ENCODE measurements around the gene NUDT2. TPM values are rescaled to one million over a fixed set of nuclear protein-coding genes. Genes with fewer than 3 reads are reported as not detected.

Gene NUDT2
- total and polyA plus RNA-seq, 10 of the 15 experiments (the other 5 are each of a cell fraction or from before 2014, with no cell fraction given), result 24.5 to 55.1 (median 33.6) TPM

- TF ChIP-seq IRF3 (IDR thresholded peaks at IDR 0.05), result no peak
These were observed 41.9 kb downstream of the NUDT2 start (continued) for GRCh38 chr9:34370970-34371880.

- BruUV-seq (replicated peaks), result no TSS peak
- Histone ChIP-seq H3K36me3 (ENCODE audit: control insufficient read depth in 2 of 2, insufficient read depth in 2 of 2, low read length in 1 of 2) (no peaks in the 10 kb centered on the region), H2AFZ (ENCODE audit: control insufficient read depth, low read depth, low read length) (no peak overlapping the region), H3K27me3 (replicated peaks in 1 of 2; ENCODE audit: control insufficient read depth in 2 of 2, insufficient read depth in 2 of 2, low read length in 1 of 2) (no peaks in the 10 kb centered on the region), H3K4me3 (no peak overlapping the region), H3K4me1 (ENCODE audit: control insufficient read depth, insufficient read depth, low read length) (0 out of 2 replicates have a peak, but pooled peaks cover 3% of the 10 kb centered on the region), H3K9ac (ENCODE audit: control insufficient read depth, insufficient read depth, low read length) (no peak overlapping the region), H3K9me3 (replicated peaks; ENCODE audit: control insufficient read depth, insufficient read depth, low read length) (peaks cover 2% of the 10 kb centered on the region; the same call in 1 of the 3 replicates), H3K79me2 (ENCODE audit: control insufficient read depth, insufficient read depth, low read length) (no peaks in the 10 kb centered on the region), H3K27ac (ENCODE audit: control insufficient read depth, insufficient read depth) (no peak overlapping the region), H4K20me1 (ENCODE audit: control insufficient read depth, insufficient read depth) (no peaks in the 10 kb centered on the region), H3K4me2 (ENCODE audit: control insufficient read depth, insufficient read depth) (no peak overlapping the region)
- DNase-seq (ENCODE audit: low read depth, low spot score), result no peak
- no peak for FAIRE-seq
- in situ Hi-C loops (cut with MboI) (no loop called here), intact Hi-C loops (cut with micrococcal nuclease; ENCODE audit: unreplicated experiment) (no loop called here)
- ChIA-PET POLR2A (no interaction called here), CTCF (interaction anchor here (1.2 to 1.3 kb wide), 2 partner anchors 31 to 32 kb away, joined by 3 read pairs; no protein-coding TSS in a partner anchor), RAD21 (ENCODE audit: unreplicated experiment) (no interaction called here), SMC1A (ENCODE audit: uncharacterized antibody, unreplicated experiment) (no interaction called here)
- ATAC-seq, result no peak
- 99% methylated on average over 51 of the region's 60 CpGs for WGBS (ENCODE audit: insufficient coverage, insufficient replicate concordance, low lambda C conversion rate, missing lambda C conversion rate)
- TF ChIP-seq NR2C2 (IDR thresholded peaks at IDR 0.05; ENCODE audit: borderline replicate concordance, control insufficient read depth, insufficient read length, low read depth) (no peak), STAT1 (conservative IDR thresholded peaks at IDR 0.05) (no peak), HDAC6 (IDR thresholded peaks at IDR 0.05; ENCODE audit: unreplicated experiment) (no peak), KDM1A (IDR thresholded peaks at IDR 0.05; ENCODE audit: borderline replicate concordance) (no peak), BMI1 (IDR thresholded peaks at IDR 0.05; ENCODE audit: borderline replicate concordance) (no peak), IRF5 (IDR thresholded peaks at IDR 0.05; ENCODE audit: borderline replicate concordance) (no peak), RBBP5 (conservative IDR thresholded peaks at IDR 0.05) (no peak), ZNF592 (IDR thresholded peaks at IDR 0.05) (no peak), ZSCAN29 (IDR thresholded peaks at IDR 0.05) (no peak), SMC3 (IDR thresholded peaks at IDR 0.05; ENCODE audit: borderline replicate concordance, low read length) (no peak), MTA3 (IDR thresholded peaks at IDR 0.05; ENCODE audit: borderline replicate concordance, low read length) (no peak), MYB (IDR thresholded peaks at IDR 0.05; ENCODE audit: borderline replicate concordance, low read depth, low read length) (no peak), NFIC (IDR thresholded peaks at IDR 0.05; ENCODE audit: low read depth, low read length) (no peak), POLR2A (IDR thresholded peaks at IDR 0.05; ENCODE audit: low read depth, low read length) (no peak)
These were observed 42.6 kb downstream of the NUDT2 start for GRCh38 chr9:34371886-34372466.
